PC-3 (cell line): ENCODE measurements around the gene LTB4R2. TPM values are rescaled to one million over a fixed set of nuclear protein-coding genes. Genes with fewer than 3 reads are reported as not detected.

ENCODE experiments used
- ATAC-seq: fragments of 200-7000 bp; cut with Tn5 transposase; 2 replicates; pipeline ENCODE4 v1.9.1; 2020; ENCODE audit warnings: mild to moderate bottlenecking, moderate library complexity
- BruUV-seq: library from RNA; stranded (reverse); fragments of 400-500 nt; replicated peaks from 2 replicates; lab custom pipeline; 2021; lab: Mats Ljungman, UMichigan
- CTCF ChIA-PET: fragments of 300-600 bp; sonication (Branson Sonifier 250); formaldehyde crosslinking; loops from one replicate; lab custom pipeline; 2022; ENCODE audit warnings: antibody characterized with exemption; lab: Charles Lee
- POLR2A ChIA-PET: fragments of 300-600 bp; sonication (Branson Sonifier 250); formaldehyde crosslinking; loops from one replicate; lab custom pipeline; 2022; ENCODE audit warnings: antibody characterized with exemption; ENCODE audit not compliant: unreplicated experiment; lab: Charles Lee
- DNase-seq: peaks from one replicate; pipeline ENCODE4 v3.0.0-alpha.2; 2015
- H2AFZ ChIP-seq: fragments of 300-600 bp; sonication (generic); 2 replicates; pipeline ENCODE4 v1.6.0; 2016; ENCODE audit warnings: antibody characterized with exemption, low read length
- H3F3A ChIP-seq: fragments of 300-600 bp; sonication (generic); one replicate; pipeline ENCODE4 v1.6.0; 2017; ENCODE audit warnings: antibody characterized with exemption, low read length, control low read depth, mild to moderate bottlenecking; ENCODE audit not compliant: unreplicated experiment
- H3K27ac ChIP-seq: fragments of 300-600 bp; sonication (generic); 2 replicates; pipeline ENCODE4 v1.5.1; 2016; ENCODE audit warnings: mild to moderate bottlenecking, low read length
- H3K27me3 ChIP-seq: fragments of 300-600 bp; sonication (generic); 2 replicates; pipeline ENCODE4 v1.6.1; 2016; ENCODE audit warnings: low read length, mixed read lengths
- H3K36me3 ChIP-seq: fragments of 300-600 bp; sonication (generic); 2 replicates; pipeline ENCODE4 v1.6.1; 2016; ENCODE audit warnings: low read depth, mixed run types, low read length, mixed read lengths
- H3K4me1 ChIP-seq: fragments of 300-600 bp; sonication (generic); 2 replicates; pipeline ENCODE4 v1.5.1; 2016; ENCODE audit warnings: low read length; ENCODE audit not compliant: insufficient read depth
- H3K4me2 ChIP-seq: fragments of 300-600 bp; sonication (generic); 2 replicates; pipeline ENCODE4 v1.6.0; 2016; ENCODE audit warnings: low read length
- H3K4me3 ChIP-seq: fragments of 300-600 bp; sonication (generic); 2 replicates; pipeline ENCODE4 v1.5.1; 2016; ENCODE audit warnings: mild to moderate bottlenecking, low read length, mixed read lengths
- H3K79me2 ChIP-seq: fragments of 300-600 bp; sonication (generic); 2 replicates; pipeline ENCODE4 v1.6.1; 2017; ENCODE audit warnings: low read length, mixed read lengths
- H3K9ac ChIP-seq: fragments of 300-600 bp; sonication (generic); 2 replicates; pipeline ENCODE4 v1.6.0; 2016; ENCODE audit warnings: mild to moderate bottlenecking, low read length
- H3K9me2 ChIP-seq: fragments of 300-600 bp; sonication (generic); replicated peaks from 2 replicates; pipeline ENCODE4 v1.6.1; 2016; ENCODE audit warnings: mixed run types, low read length, mixed read lengths
- H3K9me3 ChIP-seq: fragments of 300-600 bp; sonication (generic); 2 replicates; pipeline ENCODE4 v1.6.1; 2016; ENCODE audit warnings: low read length, mixed read lengths
- H4K20me1 ChIP-seq: fragments of 300-600 bp; sonication (generic); 2 replicates; pipeline ENCODE4 v1.6.1; 2016; ENCODE audit warnings: low read length, mixed read lengths
- EZH2 ChIP-seq: fragments of 300-600 bp; sonication (generic); IDR thresholded peaks from one replicate; pipeline ENCODE4 v1.6.1; 2017; ENCODE audit warnings: antibody characterized with exemption, mild to moderate bottlenecking, low read length; ENCODE audit not compliant: unreplicated experiment
- EZH2phosphoT487 ChIP-seq: fragments of 300-600 bp; sonication (generic); IDR thresholded peaks from 2 replicates; pipeline ENCODE4 v1.6.1; 2018; ENCODE audit warnings: mild to moderate bottlenecking, antibody characterized with exemption, low read length, borderline replicate concordance
- intact Hi-C: fragments of 100-400 bp; cut with micrococcal nuclease; formaldehyde crosslinking; loops from 2 replicates; pipeline ENCODE4 v1.9.0; 2023
- total RNA-seq: library from RNA; depleted of rRNA; stranded (reverse); fragments of >200 nt; gene quantifications from 2 replicates; pipeline ENCODE4 v1.2.3, GENCODE V29; 2014
- TF ChIP-seq, protein P1 (sequence below): fragments of 300-600 bp; sonication (generic); conservative IDR thresholded peaks from 2 replicates; pipeline ENCODE4 v1.5.1; 2017; ENCODE audit warnings: antibody characterized with exemption, low read depth, mild to moderate bottlenecking, low read length

LTB4R2 gene
- total RNA-seq, 1 experiment from 2014 or later = 9.3 TPM

DNA sequence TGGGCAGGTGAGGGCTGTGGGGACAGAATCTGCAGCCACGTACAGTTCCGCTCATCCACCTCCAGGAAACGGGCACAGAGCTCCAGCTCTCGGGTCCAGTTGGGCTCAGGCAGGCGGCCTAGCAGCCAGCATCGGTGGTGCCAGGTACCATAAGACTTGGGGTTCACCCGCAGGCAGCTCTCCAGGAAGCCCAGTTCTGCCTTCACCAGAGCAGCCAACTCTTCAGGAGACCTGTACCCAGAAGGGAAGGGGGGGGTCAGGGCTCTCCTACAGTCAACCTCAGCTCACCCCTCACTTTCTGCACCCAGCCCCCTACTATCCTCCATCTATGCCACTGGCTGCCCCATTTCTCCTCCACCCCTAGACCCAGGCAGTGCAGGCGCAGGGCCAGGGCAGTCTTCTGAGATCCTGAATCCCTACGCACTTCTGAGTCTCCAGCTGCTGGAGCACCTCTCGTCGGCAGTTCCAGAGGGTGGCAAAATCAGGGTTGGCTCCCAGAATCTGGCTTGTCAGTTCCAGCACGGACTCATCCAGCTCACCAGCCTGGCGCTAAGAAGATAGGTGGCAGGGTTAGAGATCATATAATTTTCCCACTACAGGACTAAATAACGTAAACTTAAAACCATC is 39.9 kb upstream of the LTB4R2 start:
- ChIA-PET POLR2A (no interaction called here), CTCF (interaction anchor here (0.6 kb wide), 1 partner anchor 64 kb away, joined by 3 read pairs; no protein-coding TSS in a partner anchor)
- Histone ChIP-seq H3K9ac (no peak overlapping the region), H3K27me3 (no peaks in the 10 kb centered on the region), H2AFZ (no peak overlapping the region), H3K4me2 (no peak overlapping the region), H3K4me1 (peaks cover 21% of the 10 kb centered on the region), H3K4me3 (no peak overlapping the region), H3K9me3 (no peaks in the 10 kb centered on the region), H3F3A (no peaks in the 10 kb centered on the region), H3K36me3 (no peaks in the 10 kb centered on the region), H4K20me1 (no peaks in the 10 kb centered on the region), H3K79me2 (no peaks in the 10 kb centered on the region), H3K27ac (no peak overlapping the region), H3K9me2 (no peaks in the 10 kb centered on the region)
- BruUV-seq = no TSS peak
- DNase-seq (no peak), ATAC-seq (no peak)
- intact Hi-C loops = loop anchor here (2.0 kb wide), 2 partner anchors 27 kb away; partner anchors contain the start of gene TINF2
- TF ChIP-seq EZH2phosphoT487 (no peak), EZH2 (no peak)
- TF ChIP-seq, protein P1, sequence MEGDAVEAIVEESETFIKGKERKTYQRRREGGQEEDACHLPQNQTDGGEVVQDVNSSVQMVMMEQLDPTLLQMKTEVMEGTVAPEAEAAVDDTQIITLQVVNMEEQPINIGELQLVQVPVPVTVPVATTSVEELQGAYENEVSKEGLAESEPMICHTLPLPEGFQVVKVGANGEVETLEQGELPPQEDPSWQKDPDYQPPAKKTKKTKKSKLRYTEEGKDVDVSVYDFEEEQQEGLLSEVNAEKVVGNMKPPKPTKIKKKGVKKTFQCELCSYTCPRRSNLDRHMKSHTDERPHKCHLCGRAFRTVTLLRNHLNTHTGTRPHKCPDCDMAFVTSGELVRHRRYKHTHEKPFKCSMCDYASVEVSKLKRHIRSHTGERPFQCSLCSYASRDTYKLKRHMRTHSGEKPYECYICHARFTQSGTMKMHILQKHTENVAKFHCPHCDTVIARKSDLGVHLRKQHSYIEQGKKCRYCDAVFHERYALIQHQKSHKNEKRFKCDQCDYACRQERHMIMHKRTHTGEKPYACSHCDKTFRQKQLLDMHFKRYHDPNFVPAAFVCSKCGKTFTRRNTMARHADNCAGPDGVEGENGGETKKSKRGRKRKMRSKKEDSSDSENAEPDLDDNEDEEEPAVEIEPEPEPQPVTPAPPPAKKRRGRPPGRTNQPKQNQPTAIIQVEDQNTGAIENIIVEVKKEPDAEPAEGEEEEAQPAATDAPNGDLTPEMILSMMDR = no peak

DNA sequence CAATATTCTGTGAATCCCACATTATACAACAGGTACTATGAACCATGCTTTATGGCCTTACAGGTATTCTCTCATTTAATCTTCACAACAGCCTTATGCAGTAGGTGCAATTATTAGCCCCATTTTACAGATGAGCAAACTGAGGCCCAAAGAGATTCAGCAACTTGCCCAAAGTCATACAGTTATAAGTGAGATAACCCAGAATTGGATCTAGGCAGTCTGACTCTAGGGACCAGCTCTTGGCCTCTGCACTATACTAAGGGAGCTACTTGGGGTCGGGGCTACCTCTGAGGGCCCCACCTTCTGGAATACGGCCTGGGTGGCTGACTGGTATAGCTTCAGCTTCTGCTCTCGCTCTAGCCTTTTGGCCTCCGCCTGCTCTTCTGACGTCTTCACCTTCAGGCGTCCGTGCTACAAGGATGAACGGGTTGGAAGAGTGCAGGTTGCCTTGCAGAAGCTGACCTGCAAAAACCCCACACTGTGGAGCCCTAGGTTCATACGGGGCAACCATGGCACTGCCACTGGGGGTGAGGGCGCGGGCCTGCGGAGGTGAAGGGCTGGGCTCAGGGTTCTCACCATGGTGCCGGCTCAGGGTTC is 39.3 kb upstream of the LTB4R2 start:
- intact Hi-C loops = loop anchor here (2.0 kb wide), 2 partner anchors 26 to 28 kb away; partner anchors contain the start of gene TINF2
- Histone ChIP-seq H3K27me3 (no peaks in the 10 kb centered on the region), H3K4me3 (peak overlapping the region; percentile 99), H3K9ac (peak overlapping the region; percentile 99), H3F3A (no peaks in the 10 kb centered on the region), H3K27ac (peak overlapping the region; percentile 76; the same call in 1 of the 2 replicates), H4K20me1 (no peaks in the 10 kb centered on the region), H3K4me2 (peak overlapping the region; percentile 98), H3K4me1 (peaks cover 21% of the 10 kb centered on the region), H3K9me2 (no peaks in the 10 kb centered on the region), H2AFZ (peak overlapping the region; percentile 99), H3K79me2 (no peaks in the 10 kb centered on the region), H3K36me3 (no peaks in the 10 kb centered on the region), H3K9me3 (no peaks in the 10 kb centered on the region)
- CTCF ChIA-PET = interaction anchor here (0.6 to 1.5 kb wide), 4 partner anchors 26 to 36 kb away, joined by 3 to 9 read pairs (median 4); partner anchors contain the start of genes DHRS1, NOP9 and TINF2
- DNase-seq (no peak), ATAC-seq (peak; percentile 19)
- POLR2A ChIA-PET = no interaction called here
- no peak for TF ChIP-seq EZH2phosphoT487
- TSS peak; percentile 56 for BruUV-seq

DNA sequence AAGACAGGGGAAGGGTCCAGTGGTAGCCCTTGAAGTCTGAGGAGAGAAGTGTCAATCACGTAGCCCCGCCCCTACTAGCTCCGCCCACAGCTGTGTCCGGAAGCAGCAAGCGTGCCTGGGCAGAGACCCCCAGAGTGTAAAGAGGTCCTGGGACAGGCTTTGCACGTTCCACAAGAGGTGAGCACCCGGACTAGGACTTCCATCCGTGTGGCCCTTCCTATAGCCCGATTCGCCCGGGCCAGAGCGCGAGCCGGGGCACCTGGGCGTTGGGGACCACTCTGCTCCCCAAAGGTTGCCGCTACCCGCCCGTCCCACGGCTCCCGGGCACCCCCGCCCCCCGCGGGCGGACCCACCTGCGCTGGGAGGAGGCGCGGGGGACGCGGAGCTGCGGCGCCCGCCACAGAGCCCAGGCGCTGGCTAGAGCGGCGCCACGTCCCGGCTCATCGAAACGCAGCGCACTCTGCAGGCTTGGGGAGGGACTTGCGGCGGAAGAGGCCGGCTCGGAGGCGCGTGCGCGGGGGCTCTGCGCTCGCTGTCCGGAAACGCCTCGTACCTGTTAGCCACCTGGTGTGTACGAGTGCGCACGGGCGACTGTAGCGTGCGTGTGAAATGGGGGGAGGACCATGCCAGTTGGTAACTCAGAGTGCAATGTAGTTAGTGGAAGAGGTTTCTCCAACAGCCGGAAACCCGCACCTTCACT is 38.7 kb upstream of the LTB4R2 start, which contains the start of gene RABGGTA:
RABGGTA (minus strand) TSS at position 464 of the 700 bp plus-strand sequence. CDS start 482 bp downstream, outside the sequence.
- Histone ChIP-seq H3K9ac (peak within 1 kb of the TSS; percentile 99), H3K9me3 (no peaks in the 10 kb centered on the region), H3K4me1 (peaks cover 21% of the 10 kb centered on the region), H3F3A (no peaks in the 10 kb centered on the region), H3K36me3 (no peaks in the 10 kb centered on the region), H3K4me2 (peak within 1 kb of the TSS; percentile 98), H3K4me3 (peak within 1 kb of the TSS; percentile 99), H3K27ac (peak within 1 kb of the TSS; percentile 76), H3K79me2 (no peaks in the 10 kb centered on the region), H3K9me2 (no peaks in the 10 kb centered on the region), H3K27me3 (no peaks in the 10 kb centered on the region), H2AFZ (peak within 1 kb of the TSS; percentile 99), H4K20me1 (no peaks in the 10 kb centered on the region)
- ChIA-PET POLR2A (interaction anchor here (0.6 to 0.7 kb wide), 3 partner anchors 8 to 29 kb away, joined by 3 to 6 read pairs (median 6); partner anchors contain the start of gene TINF2), CTCF (interaction anchor here (0.6 to 1.5 kb wide), 5 partner anchors 25 to 35 kb away, joined by 3 to 9 read pairs (median 3); partner anchors contain the start of genes DHRS1, NOP9 and TINF2)
- TF ChIP-seq, protein P1 = peak; percentile 77
- TF ChIP-seq EZH2 (no peak), EZH2phosphoT487 (no peak)
- DNase-seq (peak; percentile 91), ATAC-seq (peak; percentile 97)
- intact Hi-C loops = loop anchor here (2.0 kb wide), 2 partner anchors 26 to 28 kb away; partner anchors contain the start of gene TINF2
- BruUV-seq = no TSS peak
